NCI-H2081 treated with DMSO at 0.1 percent for 48 hours (cell line): ENCODE measurements around the gene ZNF646.

Source experiments
- DNase-seq: peaks from one replicate; lab custom pipeline; 2025; lab: John Stamatoyannopoulos, UW

Gene ZNF646

GRCh38 chr16:31063843-31064611 is 10.2 kb upstream of the ZNF646 start:
- DNase-seq = no peak

GRCh38 chr16:31064882-31065461 is 9.2 kb upstream of the ZNF646 start:
- no peak for DNase-seq

GRCh38 chr16:31067342-31067741 is 6.9 kb upstream of the ZNF646 start:
- DNase-seq = no peak

GRCh38 chr16:31071861-31072260 is 2.4 kb upstream of the ZNF646 start:
- DNase-seq = no peak

GRCh38 chr16:31072540-31073141 is 1.6 kb upstream of the ZNF646 start:
- no peak for DNase-seq

- peak; percentile 39 for DNase-seq
These were observed 866 bp upstream of the ZNF646 start for GRCh38 chr16:31073142-31073969.

GRCh38 chr16:31074814-31075183 is 577 bp downstream of the ZNF646 start:
- no peak for DNase-seq

GRCh38 chr16:31076319-31076718 is 2.1 kb downstream of the ZNF646 start:
- no peak for DNase-seq

GRCh38 chr16:31077024-31077423 is 2.8 kb downstream of the ZNF646 start:
- DNase-seq = no peak

GRCh38 chr16:31077592-31078396 is 3.6 kb downstream of the ZNF646 start:
- no peak for DNase-seq

GRCh38 chr16:31078597-31079341 is 4.5 kb downstream of the ZNF646 start:
- no peak for DNase-seq

GRCh38 chr16:31079342-31079944 is 5.2 kb downstream of the ZNF646 start:
- no peak for DNase-seq

- no peak for DNase-seq
These were observed 5.9 kb downstream of the ZNF646 start for GRCh38 chr16:31080035-31080629.

- DNase-seq = no peak
These were observed 6.7 kb downstream of the ZNF646 start for GRCh38 chr16:31080756-31081419.

- DNase-seq = no peak
These were observed 7.5 kb downstream of the ZNF646 start for GRCh38 chr16:31081428-31082351.

GRCh38 chr16:31082368-31083045 is 8.3 kb downstream of the ZNF646 start:
- DNase-seq = no peak

- no peak for DNase-seq
These were observed 8.9 kb downstream of the ZNF646 start for GRCh38 chr16:31083081-31083480.

GRCh38 chr16:31083556-31083955 is 9.3 kb downstream of the ZNF646 start:
- DNase-seq = no peak
